Left kidney (tissue), 2 donors: ENCODE data around the gene GLIS1. TPM values are rescaled to one million over a fixed set of nuclear protein-coding genes. Genes with fewer than 3 reads are reported as not detected.
A peak's percentile ranks its signal among the peaks of the same experiment; 100 is the strongest.

Experiments
- DNase-seq: peaks from one replicate; pipeline ENCODE4 v3.0.0-alpha.2; 2013
- polyA plus RNA-seq: library from polyadenylated mRNA; unstranded; fragments of 120-200 nt; gene quantifications from one replicate; pipeline ENCODE4 v1.2.1, GENCODE V29; 2013; ENCODE audit not compliant: insufficient read length

GLIS1 gene
- polyA plus RNA-seq, 1 donor: 2.5 TPM

GRCh38 chr1:53693773-53694717 lies 44.9 kb downstream of the GLIS1 start:
- no peak for DNase-seq

GRCh38 chr1:53693339-53693738 lies 45.6 kb downstream of the GLIS1 start:
- no peak for DNase-seq

- DNase-seq: no peak
Measured at GRCh38 chr1:53691326-53691725, 47.6 kb downstream of the GLIS1 start.

- no peak for DNase-seq
Measured at GRCh38 chr1:53690411-53690810, 48.6 kb downstream of the GLIS1 start.

- DNase-seq: no peak
Measured at GRCh38 chr1:53689736-53690326, 49.1 kb downstream of the GLIS1 start.

GRCh38 chr1:53689223-53689622 lies 49.7 kb downstream of the GLIS1 start:
- no peak for DNase-seq

- DNase-seq: no peak
Measured at GRCh38 chr1:53688381-53689102, 50.4 kb downstream of the GLIS1 start.

- DNase-seq: no peak
Measured at GRCh38 chr1:53687901-53688300, 51.1 kb downstream of the GLIS1 start.

- no peak for DNase-seq
Measured at GRCh38 chr1:53687426-53687825, 51.5 kb downstream of the GLIS1 start.

- no peak for DNase-seq
Measured at GRCh38 chr1:53686965-53687267, 52.0 kb downstream of the GLIS1 start.

- no peak for DNase-seq
Measured at GRCh38 chr1:53686091-53686964, 52.6 kb downstream of the GLIS1 start.

GRCh38 chr1:53685272-53686051 lies 53.5 kb downstream of the GLIS1 start:
- no peak for DNase-seq

- no peak for DNase-seq
Measured at GRCh38 chr1:53684741-53685140, 54.2 kb downstream of the GLIS1 start.

GRCh38 chr1:53683986-53684740 lies 54.8 kb downstream of the GLIS1 start:
- DNase-seq: no peak

- DNase-seq: no peak
Measured at GRCh38 chr1:53682881-53683280, 56.1 kb downstream of the GLIS1 start.

- peak; percentile 58 for DNase-seq
Measured at GRCh38 chr1:53681977-53682685, 56.8 kb downstream of the GLIS1 start.

- no peak for DNase-seq
Measured at GRCh38 chr1:53681351-53681976, 57.5 kb downstream of the GLIS1 start.

- no peak for DNase-seq
Measured at GRCh38 chr1:53680868-53681267, 58.1 kb downstream of the GLIS1 start.
